ENCODE data around the gene LSP1.

LSP1 gene

DNA sequence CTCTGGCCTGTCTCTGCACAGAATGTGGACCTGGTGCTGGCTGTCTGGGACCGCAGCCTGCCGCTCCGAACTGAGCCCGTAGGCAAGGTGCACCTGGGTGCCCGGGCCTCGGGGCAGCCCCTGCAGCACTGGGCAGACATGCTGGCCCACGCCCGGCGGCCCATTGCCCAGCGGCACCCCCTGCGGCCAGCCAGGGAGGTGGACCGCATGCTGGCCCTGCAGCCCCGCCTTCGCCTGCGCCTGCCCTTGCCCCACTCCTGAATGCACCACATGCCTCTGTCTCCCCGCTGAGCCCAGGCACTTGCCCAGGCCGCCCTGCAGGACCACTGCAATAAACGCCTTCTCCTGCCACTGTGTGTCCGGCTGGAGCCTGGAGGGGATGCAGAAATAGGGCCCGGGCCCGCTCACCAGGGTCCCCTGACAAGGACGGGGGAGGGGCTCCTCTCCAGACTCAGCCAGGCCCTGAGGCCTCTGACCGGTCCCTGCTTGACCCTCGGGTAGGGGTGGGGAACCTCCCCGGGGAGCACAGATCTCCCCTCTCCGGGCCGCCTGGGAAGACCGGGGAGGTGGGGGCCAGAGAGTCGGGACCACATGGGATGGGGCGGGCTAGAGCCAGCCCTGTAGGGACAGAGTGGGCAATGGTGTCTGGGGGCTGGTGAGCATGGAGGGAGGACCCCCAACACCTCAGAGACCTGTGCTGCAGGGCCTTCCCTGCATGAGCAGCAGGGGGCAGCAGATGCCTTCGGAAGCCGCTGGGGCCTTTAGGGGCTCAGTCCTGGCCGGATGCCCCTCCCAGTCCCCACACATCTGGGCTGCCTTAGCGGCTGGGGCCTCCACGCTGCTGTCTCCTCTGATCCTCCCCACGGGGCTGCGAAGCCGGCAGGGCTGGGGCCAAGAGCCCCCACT lies 15.5 kb upstream of the LSP1 start:
- DNase-seq (ENCODE audit: low spot score): peak; percentile 86

DNA sequence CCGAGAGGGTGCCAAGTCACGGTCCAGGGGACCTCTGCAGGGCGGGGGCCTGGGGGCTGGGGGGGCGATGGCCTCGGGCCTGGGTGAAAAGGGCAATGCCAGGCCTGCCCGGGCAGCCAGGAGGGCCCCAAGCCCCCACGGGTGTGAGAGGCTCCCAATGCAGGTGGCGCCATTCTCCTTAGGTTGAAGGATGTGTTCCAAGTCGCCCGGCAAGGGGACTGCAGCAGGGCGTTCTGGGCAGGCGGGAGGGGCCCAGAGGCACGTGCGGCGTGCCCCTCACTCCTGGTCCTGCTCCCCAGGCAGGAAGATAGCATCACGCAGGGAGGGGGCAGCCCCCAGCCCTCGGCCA lies 14.8 kb upstream of the LSP1 start:
- no peak for DNase-seq (ENCODE audit: low spot score)

DNA sequence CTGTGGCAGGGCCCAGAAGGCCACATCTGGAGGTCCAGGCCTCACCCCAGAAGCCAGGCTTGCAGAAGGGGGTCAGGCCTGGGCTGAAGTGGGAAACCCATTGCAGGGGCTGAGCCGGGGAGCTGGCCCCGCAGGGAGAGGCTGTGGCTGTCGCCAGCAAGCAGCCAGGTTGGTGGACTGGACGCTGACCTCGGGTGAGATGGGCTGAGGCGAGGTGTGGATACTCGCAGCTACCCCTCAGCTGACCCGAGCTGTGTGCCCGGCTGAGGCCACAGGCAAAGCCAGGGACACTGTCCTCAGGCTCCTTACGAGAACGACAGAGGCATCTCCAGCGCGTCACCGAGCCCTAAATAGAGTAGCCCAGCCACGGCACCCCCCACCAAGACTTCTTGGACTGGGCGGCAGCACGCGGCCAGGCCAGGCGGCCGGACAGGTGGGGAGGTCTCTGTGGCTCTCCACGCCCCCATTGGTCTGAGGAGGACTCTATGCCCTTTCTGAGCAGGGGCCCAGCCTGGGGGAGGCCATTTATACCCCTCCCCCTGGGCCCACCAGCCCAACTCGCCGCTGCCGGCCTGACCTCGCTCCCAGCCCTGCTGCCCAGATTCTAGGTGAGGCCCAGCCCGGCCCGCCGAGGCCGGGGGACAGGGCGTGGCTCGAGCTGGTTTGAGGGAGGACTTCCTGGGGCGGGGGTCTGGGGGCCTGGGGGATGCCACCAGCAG lies 14.3 kb upstream of the LSP1 start, which contains the start of gene TNNI2:
TNNI2 (plus strand) TSS at position 556 of the 719 bp plus-strand sequence. CDS start 716 bp downstream, outside the sequence.
- no peak for DNase-seq (ENCODE audit: low spot score)

DNA sequence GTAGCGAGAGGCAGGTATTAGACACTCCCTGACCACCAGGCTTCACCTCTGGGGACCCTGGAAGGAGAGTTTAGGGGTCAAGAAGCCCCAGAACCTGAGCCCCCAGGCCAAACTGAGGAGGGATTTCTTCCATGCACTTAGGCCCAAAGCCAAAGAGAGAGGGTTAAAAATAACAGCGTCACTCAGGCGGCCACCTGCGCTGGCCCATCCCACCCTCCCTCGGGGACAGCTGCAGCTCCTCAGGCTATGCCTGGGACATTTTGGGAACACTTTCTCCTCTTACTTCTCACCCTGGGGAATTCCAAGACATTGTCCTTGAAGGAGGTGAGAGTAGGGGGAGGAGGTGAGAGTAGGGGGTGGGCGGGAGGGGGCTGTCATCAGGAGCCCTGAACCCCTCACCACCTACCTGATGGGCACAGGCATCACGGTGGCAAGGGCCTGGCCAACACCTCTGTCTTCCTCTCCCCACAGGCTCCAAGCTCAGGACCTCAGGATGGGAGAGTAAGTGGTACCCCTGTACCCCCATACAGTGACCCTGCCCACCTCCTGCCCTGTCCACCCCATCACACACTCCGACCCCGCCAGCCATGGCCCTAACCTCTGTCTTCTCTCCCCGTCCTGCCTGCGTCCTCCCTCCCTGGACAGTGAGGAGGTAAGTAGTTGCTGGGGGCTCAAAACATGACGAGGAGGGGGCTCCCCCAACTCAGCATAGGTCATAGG lies 13.5 kb upstream of the LSP1 start:
- no peak for DNase-seq (ENCODE audit: low spot score)

DNA sequence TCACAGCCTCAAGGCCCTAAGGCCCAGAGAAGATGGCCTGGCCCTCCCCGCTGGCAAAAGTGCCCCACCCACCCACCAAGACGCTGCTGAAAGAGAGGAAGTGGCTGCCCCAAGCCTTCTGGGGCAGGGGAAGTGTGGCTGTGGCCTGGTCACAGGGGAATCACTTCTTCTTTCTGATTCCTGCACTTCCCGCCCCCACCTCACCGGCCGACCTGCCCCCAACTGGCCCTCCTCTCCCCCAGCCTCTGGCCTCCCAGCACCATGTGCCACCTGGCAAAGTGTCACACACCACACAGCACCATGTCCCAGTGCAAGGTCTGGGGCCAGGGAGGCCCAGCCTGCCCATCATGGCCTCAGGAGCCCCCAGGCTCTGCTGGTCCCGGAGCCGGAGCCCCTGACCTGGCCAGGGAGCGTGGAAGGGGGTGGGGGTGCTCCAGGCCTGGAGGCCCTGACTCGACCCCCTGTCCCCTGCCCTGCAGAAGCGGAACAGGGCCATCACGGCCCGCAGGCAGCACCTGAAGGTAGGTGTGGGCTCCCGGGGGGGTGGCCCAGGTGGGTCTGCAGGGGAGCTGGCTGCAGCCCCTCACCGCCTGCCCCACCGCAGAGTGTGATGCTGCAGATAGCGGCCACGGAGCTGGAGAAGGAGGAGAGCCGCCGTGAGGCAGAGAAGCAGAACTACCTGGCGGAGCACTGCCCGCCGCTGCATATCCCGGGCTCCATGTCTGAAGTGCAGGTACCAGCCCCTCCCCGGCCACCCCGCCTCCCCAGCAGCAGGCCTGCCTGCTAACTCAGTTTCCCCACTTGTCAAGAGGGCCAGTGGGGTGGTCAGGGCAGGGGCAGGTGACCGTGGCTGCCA lies 12.7 kb upstream of the LSP1 start:
- DNase-seq (ENCODE audit: low spot score): no peak

DNA sequence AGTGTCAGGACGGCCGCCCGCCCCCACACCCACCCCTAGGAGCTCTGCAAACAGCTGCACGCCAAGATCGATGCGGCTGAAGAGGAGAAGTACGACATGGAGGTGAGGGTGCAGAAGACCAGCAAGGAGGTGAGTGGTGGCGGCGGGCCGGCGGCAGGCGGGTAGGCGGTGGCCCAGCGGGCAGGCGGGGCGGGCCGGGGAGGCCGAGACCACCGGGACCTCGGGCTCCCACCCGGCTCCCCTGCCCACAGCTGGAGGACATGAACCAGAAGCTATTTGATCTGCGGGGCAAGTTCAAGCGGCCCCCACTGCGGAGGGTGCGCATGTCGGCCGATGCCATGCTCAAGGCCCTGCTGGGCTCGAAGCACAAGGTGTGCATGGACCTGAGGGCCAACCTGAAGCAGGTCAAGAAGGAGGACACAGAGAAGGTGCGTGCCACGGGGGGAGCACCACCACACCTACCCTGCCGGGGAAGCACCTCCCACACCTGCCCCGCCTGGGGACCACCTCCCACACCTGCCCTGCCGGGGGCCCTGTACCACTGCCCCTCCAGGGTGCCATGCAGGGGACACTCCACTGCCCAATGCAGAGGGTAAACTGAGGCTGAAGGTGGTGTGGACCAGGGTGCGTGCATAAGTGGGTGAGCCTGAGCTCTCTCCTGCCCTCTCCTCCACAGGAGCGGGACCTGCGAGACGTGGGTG lies 12.0 kb upstream of the LSP1 start:
- no peak for DNase-seq (ENCODE audit: low spot score)

DNA sequence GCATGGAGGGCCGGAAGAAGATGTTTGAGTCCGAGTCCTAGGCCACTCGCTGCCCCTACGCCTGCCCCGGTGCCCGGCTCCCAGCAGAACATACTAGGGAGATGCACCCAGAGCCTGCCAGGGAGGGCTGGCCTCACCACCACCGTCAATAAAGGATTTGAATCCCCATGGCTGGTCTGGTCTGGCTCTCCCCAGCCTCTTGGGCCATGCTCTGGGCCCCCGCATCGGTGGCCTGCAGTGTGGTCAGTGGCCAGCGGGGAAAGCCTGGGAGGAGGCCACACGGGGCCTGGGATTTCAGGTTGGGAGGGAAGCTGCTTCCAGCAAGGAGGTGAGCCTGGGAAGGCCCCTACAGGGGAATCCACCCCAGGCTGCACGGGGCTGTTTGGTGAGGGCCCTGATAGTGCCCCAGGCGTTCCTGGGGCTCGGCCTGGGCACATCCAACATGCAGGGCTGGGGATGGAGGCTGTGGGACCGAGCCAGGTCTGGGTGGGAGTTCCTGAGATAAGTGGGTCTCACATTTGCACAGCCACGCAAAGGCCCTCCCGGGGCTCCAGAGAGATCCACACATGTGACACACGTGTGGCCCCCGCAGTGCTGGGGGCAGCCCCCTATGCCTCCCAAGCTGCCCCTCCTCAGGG lies 11.3 kb upstream of the LSP1 start:
- DNase-seq (ENCODE audit: low spot score): no peak

DNA sequence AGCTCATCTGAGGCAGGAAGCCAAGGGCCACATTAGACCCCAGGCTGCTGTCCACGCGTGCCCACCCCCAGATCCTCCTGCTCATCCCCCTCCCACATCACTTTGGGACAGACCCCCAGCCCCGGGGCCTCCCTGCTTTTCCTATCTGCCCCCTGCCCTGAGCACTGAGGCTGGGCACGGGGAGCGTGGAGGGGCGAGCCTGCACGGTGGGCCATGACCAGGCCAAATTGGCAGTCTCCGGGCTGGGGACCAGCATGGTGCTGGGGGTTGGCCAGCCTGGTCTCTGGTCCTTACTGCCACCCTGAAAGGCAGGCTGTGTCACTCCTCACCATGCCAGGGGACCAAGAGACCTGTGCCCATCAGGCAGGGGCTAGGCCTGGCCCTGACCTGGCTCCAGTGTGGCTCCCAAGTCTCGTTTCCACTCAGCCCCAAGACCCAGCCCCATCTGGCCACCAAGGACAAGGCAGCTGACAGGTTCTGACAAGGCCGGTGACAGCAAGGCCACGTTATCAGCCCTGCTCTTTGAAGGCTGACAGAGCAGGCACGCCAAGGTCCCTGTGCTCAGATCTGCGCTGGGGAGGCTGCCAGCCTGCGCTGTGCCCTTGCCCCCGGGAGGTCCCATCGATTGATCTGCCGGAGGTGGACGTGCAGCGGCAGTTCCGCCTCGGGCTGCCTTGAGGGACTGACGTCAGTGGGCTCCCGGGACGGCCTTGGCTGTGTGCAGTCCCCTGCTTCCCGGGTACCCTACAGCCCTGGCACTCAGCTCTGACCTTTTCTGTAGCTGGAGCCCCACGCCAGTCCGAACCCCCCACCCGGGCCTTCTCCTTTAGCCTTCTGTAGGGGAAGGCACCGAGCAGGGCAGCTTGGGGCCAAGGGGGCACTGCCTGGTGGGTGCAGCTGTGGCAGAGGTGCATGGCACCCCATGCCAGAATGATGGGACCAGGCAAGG lies 10.5 kb upstream of the LSP1 start:
- no peak for DNase-seq (ENCODE audit: low spot score)

DNA sequence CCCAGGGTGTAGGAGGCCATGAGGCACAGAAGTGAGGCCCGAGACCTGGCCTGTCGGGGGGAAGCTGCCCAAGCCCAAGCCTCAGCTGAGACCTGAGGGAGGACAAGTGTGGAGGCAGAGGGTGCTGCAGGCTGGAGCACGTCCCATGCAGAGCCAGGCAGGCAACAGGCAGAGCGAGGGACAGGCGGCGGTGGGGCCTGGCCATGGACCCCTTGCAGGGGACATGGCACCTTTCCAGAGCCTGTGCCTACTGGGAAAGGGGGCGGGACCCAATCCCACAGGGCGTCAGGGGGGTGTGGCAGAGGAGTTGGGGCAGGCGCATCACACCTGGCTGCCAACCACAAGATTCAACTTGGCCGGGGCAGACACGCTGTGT lies 9.8 kb upstream of the LSP1 start:
- no peak for DNase-seq (ENCODE audit: low spot score)

DNA sequence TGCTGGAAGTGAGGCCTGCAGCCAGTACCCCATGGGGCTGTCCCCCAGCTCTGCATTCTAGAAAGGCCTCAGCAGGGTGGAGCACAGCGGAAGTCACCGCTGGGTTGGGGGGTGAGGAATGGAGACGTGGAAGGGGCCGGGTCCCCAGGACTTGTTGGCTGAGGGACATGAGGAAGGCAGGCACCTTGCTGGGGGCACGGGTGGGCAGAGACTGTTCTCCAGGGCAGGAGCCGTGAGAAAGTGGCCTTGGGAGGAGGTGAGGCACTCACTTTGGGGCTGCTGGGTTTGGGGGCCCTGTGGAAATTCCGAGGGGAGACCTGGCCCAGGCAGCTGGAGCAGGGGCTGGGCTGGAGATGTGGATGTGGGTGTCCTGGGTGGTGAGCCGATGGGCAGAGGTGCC lies 9.1 kb upstream of the LSP1 start:
- DNase-seq (ENCODE audit: low spot score): no peak

DNA sequence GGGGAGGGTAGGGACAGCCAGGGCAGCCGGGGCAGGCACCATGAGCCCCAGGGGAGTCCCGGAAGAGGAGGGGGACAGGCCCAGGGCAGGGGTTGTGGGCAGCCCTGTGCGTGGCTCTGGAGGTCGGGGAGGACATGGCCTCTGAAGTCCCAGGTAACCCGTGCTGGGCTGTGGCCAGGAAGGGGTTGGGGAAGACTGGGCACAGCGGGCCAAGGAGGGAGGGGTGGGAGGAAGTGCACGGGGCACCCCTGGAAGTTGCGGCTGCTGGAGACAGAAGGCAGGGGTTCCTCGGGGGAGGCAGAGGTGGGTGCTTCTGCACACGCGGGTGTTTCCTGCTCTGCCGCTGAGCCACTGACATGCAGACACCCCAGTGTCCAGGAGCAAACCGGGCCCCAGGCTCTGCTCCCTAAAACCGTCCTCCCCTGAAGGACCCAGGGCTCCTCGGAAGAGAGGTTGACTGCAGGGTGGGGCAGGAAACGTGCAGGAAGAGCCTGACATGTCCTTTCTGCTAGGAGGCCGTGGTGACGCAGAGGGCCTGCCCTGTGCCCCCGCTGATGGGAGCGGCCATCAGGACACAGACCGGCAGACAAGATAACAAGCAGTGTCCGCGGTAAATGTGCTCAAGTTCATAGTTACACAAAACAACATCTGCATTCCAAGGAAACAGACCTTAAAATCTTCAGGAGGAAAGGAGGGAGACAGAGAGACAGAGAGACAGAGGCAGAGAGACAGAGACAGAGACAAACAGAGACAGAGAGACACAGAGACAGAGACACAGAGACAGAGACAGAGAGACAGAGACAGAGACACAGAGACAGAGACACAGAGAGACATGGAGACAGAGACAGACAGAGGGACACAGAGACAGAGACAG lies 8.4 kb upstream of the LSP1 start:
- no peak for DNase-seq (ENCODE audit: low spot score)

DNA sequence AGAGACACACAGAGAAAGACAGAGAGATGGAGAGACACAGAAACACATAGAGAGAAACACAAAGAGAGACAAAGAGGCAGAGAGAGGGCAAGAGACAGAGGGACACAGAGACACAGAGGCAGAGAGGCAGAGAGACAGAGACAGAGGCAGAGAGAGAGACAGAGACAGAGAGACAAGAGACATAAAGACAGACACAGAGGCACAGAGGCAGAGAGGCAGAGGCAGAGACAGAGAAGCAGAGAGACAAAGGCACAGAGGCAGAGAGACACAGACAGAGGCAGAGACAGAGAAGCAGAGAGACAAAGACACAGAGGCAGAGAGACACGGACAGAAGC lies 7.8 kb upstream of the LSP1 start:
- no peak for DNase-seq (ENCODE audit: low spot score)

DNA sequence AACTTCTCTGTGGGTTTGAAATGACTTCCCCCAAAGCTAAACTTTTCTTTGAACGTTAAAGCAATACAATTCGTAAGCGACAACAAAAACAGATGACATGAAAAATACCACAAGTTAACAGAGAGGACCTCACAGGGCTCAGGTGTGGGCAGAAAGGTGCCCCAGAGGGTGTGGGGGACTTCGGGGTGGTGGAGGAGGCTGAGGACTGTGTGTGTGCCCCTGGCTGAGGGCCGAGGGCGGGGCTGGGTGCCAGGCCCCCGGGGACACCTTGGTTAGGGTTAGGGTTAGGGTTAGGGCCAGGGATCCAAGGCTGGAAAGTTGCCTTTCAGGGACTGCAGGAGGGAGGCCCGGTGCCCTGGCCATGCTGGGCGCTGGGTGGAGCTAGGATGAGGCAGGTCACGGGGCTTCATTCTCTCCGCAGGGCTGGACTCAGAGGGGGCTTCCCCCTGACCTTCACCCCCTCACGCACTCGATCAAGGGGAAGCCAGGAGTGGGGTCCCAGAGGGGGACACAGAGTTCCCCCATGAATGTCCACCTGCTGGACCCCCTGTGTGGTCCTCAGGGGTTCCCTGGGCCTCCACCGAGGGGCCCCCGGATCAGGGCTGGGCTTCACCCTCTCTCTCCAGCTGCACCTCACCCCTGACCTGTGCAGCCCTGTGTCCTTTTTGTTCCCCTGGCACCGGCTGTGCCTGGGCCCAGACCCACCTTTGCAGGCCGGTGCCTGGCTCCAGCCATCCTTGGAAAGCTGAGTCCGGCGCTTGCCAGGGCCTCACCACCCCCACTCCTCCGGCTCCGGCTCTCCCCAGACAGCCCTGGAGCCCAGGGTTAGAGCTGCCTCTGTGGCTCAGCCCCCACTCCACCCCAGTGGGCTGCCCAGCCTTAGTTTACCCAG lies 7.1 kb upstream of the LSP1 start:
- no peak for DNase-seq (ENCODE audit: low spot score)

DNA sequence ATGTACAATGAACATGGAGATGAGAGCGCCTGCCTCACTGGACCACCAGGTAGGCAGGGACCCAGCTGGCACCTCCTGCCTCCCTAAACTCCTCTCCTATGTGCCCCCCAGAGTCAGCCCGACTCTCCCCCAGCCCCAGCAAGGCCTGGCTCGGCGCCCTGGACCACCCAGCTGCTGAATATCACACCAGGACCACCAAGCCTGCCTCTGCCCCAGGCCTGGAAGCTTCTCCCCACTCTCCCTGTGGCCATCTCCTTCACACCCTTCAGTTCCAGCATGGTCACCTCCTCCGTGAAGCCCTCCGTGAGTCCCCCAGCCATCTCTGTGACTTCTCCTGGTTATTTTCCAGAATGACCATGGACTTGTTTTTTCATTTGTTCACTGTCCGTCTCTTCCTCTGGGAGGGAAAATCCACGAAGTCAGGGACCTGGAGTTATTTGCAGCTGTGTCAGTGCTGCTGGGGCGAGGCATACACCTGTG lies 6.4 kb upstream of the LSP1 start:
- no peak for DNase-seq (ENCODE audit: low spot score)

DNA sequence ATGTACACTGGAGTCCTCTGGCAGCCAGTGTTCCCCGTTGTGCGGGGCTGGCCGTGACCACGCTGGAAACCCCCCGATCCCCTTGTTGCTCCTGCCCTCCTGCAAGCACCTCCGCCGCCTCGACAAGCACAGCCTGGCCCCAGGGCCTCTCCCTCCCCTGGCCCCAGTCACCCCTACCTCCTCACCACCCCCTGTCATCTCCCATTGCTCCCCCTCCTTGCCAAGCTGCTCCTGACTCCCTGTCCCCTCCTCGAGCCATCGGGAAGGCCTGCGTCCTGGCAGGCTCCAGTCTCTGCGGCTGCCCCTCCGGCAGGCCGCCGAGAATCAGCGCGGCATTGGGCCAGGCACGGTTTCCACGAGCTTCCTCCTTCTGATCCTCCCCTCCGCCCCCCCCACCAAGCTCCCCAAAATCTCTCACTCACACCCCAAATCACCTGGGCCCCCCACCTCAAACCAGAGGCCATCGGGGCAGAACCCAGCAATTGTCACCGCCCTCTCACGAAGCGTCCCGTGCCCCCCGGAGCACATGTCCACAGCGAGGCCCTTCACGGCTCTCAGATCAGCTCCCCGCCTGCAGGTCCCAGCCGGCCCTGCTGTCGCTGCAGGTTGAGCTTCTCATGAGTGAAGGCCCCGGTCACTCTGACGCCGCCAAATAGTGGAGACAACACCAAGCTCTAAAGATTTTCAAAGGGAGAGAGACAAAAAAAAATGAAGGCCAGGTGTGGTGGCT lies 5.7 kb upstream of the LSP1 start:
- no peak for DNase-seq (ENCODE audit: low spot score)

DNA sequence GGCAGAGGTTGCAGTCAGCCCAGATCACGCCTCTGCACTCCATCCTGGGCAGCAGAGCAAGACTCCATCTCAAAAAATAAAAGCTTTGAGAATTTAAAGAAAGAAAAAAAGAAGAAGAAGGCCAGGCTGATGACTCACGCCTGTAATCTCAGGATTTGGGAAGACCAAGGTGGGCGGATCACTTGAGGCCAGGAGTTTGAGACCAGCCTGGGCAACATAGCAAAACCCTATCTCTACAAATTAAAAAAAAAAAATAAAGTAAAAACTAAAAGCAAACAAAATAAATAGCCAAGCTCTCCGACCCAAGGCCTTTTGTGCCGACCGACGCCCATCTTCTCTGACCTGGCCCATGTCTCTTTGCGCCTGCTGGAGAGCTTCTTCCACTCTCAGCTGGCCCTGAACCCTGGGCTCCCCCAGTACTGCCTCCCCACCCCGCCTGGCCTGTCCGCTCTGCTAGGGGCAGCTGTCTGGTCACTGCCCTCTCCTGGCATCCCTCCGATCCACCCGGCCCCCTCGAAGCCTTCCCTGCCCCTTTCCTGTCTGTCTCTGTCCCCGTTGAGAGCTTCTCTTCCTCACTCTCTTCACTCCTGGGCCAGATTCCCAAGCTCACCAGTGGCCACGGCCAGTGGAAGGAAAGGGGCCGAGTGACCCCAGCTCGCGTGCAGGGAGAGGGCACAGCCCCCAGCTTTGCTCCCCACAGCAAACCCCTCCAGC lies 4.8 kb upstream of the LSP1 start:
- no peak for DNase-seq (ENCODE audit: low spot score)
